ENCODE measurements around the gene HS2ST1.

HS2ST1 gene

DNA sequence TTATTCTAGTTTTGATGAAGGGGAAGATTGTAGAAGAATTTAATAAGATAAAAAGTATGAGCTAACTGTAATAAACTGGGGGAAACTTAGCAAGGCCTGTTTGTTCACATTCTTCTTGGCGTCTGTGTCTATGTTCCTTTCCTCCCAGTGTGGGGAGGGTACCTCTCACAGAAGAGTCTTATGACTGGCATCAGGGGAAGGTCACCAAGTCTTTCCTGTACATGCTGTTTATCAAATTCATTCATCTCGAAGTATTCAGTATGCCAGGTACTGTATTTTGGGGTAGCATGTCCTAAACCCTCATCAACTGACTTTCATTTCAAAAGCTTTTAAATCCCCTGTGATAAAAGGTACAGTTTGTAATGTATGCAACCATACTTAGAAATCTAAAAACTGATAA is 78.4 kb downstream of the HS2ST1 start:
- H3K4me3 ChIP-seq (ENCODE audit: low read length) = no peak overlapping the region
- TF ChIP-seq, protein P1, sequence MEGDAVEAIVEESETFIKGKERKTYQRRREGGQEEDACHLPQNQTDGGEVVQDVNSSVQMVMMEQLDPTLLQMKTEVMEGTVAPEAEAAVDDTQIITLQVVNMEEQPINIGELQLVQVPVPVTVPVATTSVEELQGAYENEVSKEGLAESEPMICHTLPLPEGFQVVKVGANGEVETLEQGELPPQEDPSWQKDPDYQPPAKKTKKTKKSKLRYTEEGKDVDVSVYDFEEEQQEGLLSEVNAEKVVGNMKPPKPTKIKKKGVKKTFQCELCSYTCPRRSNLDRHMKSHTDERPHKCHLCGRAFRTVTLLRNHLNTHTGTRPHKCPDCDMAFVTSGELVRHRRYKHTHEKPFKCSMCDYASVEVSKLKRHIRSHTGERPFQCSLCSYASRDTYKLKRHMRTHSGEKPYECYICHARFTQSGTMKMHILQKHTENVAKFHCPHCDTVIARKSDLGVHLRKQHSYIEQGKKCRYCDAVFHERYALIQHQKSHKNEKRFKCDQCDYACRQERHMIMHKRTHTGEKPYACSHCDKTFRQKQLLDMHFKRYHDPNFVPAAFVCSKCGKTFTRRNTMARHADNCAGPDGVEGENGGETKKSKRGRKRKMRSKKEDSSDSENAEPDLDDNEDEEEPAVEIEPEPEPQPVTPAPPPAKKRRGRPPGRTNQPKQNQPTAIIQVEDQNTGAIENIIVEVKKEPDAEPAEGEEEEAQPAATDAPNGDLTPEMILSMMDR (IDR thresholded peaks at IDR 0.05; ENCODE audit: insufficient read depth, low read depth, low read length, missing control alignments) = no peak
- DNase-seq (ENCODE audit: low read depth) = peak; percentile 22

DNA sequence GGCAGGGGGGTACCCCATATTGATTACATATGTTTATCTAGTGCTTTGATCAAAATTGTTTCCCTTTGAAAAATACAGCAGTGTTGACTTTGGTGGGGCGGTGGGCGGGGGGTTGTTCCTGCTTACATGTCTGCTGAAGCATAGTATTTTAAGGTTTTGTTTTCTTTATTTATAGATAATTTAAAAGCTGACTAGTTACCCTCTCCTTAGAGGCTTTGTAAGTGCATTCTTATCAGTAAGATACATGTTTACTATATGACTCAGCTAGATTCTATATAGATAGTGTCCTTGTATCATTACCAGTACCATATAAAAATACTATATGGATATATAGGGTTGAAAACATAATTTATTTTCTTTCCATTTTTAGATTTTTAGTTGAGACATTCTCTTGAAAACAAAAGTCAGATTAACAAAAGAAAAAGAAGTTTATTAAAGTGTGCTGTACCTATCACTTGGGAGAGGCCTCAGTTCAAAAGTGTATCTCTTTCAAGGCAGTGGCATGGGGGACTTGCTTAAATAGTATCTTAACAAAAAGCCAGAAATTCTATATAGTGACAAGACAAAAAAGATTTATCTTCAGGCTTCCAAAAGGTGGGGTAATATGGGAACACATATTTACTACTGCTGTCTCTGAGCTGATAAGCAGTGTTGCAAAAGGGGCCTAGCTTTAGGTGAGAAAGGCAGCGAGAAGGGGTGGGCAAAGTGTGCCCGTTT is 79.0 kb downstream of the HS2ST1 start:
- H3K4me3 ChIP-seq (ENCODE audit: low read length) = no peak overlapping the region
- no peak for DNase-seq (ENCODE audit: low read depth)
- TF ChIP-seq, protein P1 (IDR thresholded peaks at IDR 0.05; ENCODE audit: insufficient read depth, low read depth, low read length, missing control alignments) = no peak

DNA sequence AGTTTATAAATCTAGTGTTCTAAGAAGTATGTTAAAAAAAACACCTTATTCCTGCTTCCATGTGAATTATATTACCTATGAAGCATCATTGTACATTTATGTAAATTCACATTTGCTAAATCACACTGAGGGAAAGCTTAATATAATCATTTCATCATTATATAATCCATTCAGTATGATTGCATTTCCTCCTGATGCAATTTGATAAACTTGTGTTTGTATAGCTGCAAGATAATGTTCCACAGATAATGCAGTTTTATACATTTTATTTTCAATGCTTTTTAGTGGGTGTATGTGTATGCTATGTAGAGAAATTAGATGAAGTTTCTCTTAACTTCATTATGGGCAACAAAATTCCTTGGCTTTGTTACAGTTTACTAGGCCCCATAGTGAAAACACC is 79.6 kb downstream of the HS2ST1 start:
- TF ChIP-seq, protein P1 (IDR thresholded peaks at IDR 0.05; ENCODE audit: insufficient read depth, low read depth, low read length, missing control alignments) = no peak
- no peak overlapping the region for H3K4me3 ChIP-seq (ENCODE audit: low read length)
- no peak for DNase-seq (ENCODE audit: low read depth)

DNA sequence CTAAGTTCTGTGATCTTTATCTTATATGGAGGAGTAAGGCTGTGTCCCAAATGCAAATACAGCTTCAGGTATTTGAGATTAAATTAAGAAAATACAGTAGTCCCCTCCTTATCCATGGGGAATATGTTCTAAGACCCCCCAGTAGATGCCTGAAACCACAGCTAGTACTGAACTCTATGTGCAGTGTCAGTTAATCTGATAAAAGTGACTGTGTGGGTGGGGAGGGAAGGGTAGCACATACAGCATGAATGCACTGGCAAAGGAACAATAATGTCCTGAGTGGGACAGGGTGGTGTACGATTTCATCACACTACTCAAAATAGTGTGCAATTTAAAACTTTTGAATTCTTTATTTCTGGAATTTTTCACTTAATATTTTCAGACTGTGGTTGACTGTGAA is 83.1 kb downstream of the HS2ST1 start:
- TF ChIP-seq, protein P1 (IDR thresholded peaks at IDR 0.05; ENCODE audit: insufficient read depth, low read depth, low read length, missing control alignments) = no peak
- H3K4me3 ChIP-seq (ENCODE audit: low read length) = no peak overlapping the region
- no peak for DNase-seq (ENCODE audit: low read depth)

DNA sequence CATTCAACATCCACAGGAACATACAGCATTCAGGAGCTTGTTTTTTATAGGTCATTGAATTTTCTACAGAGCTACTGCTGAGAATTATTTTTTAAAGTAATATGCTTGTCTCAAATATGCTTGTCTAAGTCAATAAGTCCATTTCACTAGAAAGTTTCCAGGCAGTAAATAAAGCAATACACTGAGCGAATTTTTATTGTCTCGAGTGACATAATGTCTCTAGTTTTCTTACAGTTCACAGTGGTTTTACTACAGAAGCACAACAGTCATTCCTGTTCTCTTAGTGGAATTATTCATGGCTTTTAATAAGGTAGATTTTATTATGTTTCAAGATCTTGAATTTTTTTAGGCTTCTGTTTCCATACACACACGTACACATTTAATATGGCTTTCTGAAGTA is 83.8 kb downstream of the HS2ST1 start:
- no peak for DNase-seq (ENCODE audit: low read depth)
- TF ChIP-seq, protein P1 (IDR thresholded peaks at IDR 0.05; ENCODE audit: insufficient read depth, low read depth, low read length, missing control alignments) = no peak
- no peak overlapping the region for H3K4me3 ChIP-seq (ENCODE audit: low read length)

DNA sequence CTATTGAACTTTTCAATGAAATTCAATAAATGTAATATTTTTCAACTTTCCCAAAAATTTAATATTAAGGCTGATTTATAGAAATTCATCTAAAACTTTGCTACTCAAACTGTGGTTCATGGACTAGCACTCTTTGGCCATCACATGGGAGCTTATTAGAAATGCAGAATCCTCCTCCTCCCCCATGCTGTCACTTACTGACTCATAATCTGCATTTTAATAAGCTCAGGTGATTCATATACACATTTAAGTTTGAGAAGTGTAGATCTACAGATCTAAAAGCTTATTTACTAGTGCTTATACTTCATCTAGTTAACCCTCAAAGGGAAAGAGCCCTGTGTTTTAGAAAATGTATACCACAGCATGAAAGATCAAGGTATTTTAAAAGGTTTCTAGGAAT is 84.3 kb downstream of the HS2ST1 start:
- TF ChIP-seq, protein P1 (IDR thresholded peaks at IDR 0.05; ENCODE audit: insufficient read depth, low read depth, low read length, missing control alignments) = no peak
- H3K4me3 ChIP-seq (ENCODE audit: low read length) = no peak overlapping the region
- peak; percentile 58 for DNase-seq (ENCODE audit: low read depth)

DNA sequence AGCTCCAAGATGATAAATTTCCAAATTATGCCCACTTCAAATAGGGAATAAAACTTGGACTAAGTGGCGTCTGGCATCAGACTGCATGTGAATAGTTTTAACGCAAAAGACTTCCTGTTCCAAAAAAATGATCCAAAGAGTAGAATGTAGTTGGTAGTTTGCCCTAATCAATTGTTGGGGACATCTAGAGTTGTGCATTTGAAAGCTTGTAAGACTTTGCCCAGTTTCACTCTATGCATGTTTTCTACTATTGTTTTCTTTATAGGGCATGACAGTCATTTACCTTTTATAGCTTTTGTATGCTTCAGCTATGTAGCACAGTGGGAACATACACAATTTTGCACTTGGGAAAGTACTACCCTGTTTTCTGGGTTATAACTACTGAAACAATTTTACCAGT is 86.0 kb downstream of the HS2ST1 start:
- H3K4me3 ChIP-seq (ENCODE audit: low read length) = no peak overlapping the region
- TF ChIP-seq, protein P1 (IDR thresholded peaks at IDR 0.05; ENCODE audit: insufficient read depth, low read depth, low read length, missing control alignments) = no peak
- no peak for DNase-seq (ENCODE audit: low read depth)
